IPS-NIHi7 (cell line): Measurements from ENCODE around the gene ZNF552.

Source experiments
- DNase-seq: peaks from one replicate; pipeline ENCODE4 v3.0.0; 2012; ENCODE audit warnings: mixed read lengths; ENCODE audit errors: extremely low spot score

Gene ZNF552

GRCh38 chr19:57776764-57777296 is 37.9 kb downstream of the ZNF552 start:
- no peak for DNase-seq

- DNase-seq, result no peak
Measured at GRCh38 chr19:57773488-57773887, 41.2 kb downstream of the ZNF552 start.

DNA sequence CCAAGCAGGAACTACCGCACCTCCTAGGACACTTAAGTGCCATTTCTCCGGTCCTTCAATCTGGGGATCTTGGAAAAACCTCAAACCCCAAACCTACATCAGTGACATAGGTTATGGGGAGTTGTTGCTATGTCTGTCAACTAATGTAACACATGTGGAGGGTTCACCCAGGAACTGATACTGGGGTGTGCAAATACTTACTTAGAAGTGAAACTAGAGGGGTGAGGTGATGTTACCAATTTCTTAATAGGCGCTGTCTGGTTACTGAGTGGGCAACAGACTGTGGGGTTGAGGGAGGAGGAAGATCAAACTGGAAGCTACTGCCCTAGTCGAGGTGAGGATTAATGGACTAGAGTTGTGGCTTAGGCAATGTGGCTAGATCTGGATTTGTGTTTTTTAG is 43.3 kb downstream of the ZNF552 start:
- no peak for DNase-seq

DNA sequence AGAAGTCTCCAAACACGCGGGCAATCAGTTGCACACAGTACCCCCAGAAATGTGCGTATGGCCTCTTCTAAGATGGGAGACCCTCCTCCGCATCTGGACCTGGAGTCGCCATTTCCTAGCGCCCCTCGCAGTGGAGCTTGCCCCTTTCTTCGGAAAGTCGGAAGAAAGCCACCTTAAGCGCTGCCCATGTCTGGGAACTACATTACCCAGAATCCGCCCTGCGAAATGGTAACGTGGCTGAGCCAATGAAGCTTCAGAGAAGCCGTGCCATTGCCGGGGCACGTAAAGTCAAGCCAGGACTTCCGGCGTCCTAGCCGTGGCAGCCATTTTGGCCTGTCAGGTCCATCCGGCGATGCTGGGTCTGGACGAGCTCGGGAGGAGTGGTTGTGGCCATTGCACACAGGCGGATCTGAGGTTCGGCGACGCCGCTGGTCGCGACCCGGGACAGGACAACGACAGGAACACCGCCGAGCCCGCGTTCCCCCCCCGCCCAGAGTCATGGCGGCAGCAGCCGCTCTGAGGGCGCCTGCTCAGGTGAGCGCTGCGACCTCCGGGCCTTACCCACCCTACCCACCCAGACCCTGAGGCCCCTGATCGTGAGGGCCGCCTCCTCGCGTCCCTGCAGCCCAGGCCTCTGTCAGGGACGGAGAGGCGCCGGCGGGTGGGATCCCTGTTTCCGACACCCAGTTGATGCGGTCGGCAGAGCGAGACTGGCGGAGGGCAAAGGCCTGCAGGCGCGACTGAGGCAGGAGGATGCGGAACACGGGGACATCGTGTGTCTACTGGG is 45.2 kb downstream of the ZNF552 start, which contains the start of gene ZNF586:
Gene ZNF586 (plus strand): TSS at position 332 of the 787 bp plus-strand sequence. CDS start 167 bp downstream, at position 499.
- peak; percentile 98 for DNase-seq

GRCh38 chr19:57759096-57759495 is 55.6 kb downstream of the ZNF552 start:
- DNase-seq, result no peak

GRCh38 chr19:57757941-57758340 is 56.8 kb downstream of the ZNF552 start:
- DNase-seq, result no peak
